HUES48 (cell line): Measurements from ENCODE around the gene DDR2.
"Not testable (repeated sequence)": the region's sequence is repeated elsewhere in the genome, so short reads cannot be mapped to it uniquely, and the experiment has no call there.

Experiments
- H3K27ac ChIP-seq: one replicate; pipeline ENCODE4 v1.7.0; 2013; ENCODE audit warnings: low read depth, low read length, inconsistent platforms
- H3K27me3 ChIP-seq: 2 replicates; pipeline ENCODE4 v1.6.1; 2013; ENCODE audit warnings: mild to moderate bottlenecking, low read length; ENCODE audit not compliant: control insufficient read depth, insufficient read depth
- H3K36me3 ChIP-seq: 2 replicates; pipeline ENCODE4 v1.6.1; 2013; ENCODE audit warnings: low read length; ENCODE audit not compliant: control insufficient read depth, insufficient read depth
- H3K4me1 ChIP-seq: 2 replicates; pipeline ENCODE4 v1.6.1; 2013; ENCODE audit warnings: mild to moderate bottlenecking, low read length; ENCODE audit not compliant: control insufficient read depth, insufficient read depth
- H3K4me3 ChIP-seq: 2 replicates; pipeline ENCODE4 v1.5.1; 2013; ENCODE audit warnings: mild to moderate bottlenecking, low read depth, low read length
- H3K9ac ChIP-seq: 2 replicates; pipeline ENCODE4 v1.6.1; 2013; ENCODE audit warnings: mild to moderate bottlenecking, low read depth, low read length, moderate library complexity
- H3K9me3 ChIP-seq: 2 replicates; pipeline ENCODE4 v1.6.1; 2013; ENCODE audit warnings: low read length; ENCODE audit not compliant: control insufficient read depth, insufficient read depth

DDR2 gene

GRCh38 chr1:162782671-162783070, 150.4 kb downstream of the DDR2 start:
- Histone ChIP-seq H3K27me3 (no peaks in the 10 kb centered on the region), H3K27ac (no peak overlapping the region), H3K4me3 (no peak overlapping the region), H3K4me1 (no peaks in the 10 kb centered on the region), H3K36me3 (no peaks in the 10 kb centered on the region), H3K9me3 (no peaks in the 10 kb centered on the region), H3K9ac (no peak overlapping the region)

DNA sequence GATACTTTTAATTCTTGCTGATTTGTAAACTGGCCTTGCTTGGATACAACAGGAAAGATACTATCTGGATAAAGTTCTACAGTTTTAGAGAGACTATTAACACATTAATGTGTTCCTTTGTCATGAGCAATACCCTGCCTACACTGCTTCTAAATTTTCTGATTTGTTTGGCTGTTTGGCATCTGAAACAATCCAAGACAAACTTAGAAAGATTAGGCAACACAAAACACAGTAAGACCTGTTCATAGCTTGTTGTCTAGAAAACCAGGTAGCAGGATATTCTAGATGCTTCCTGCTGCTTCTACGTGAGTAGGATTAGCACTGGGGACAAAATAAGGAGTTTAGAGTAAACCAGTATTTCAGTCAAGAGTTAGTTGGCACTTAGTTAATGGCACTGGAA, 152.7 kb downstream of the DDR2 start:
- not testable (repeated sequence) for H3K27ac ChIP-seq, H3K9ac ChIP-seq, H3K9me3 ChIP-seq, H3K27me3 ChIP-seq, H3K36me3 ChIP-seq, H3K4me3 ChIP-seq, H3K4me1 ChIP-seq

- H3K9me3 ChIP-seq, H3K36me3 ChIP-seq, H3K27me3 ChIP-seq, H3K4me1 ChIP-seq, H3K9ac ChIP-seq, H3K4me3 ChIP-seq, H3K27ac ChIP-seq: not testable (repeated sequence)
Observed at GRCh38 chr1:162788783-162789182, 156.5 kb downstream of the DDR2 start.

- Histone ChIP-seq H3K27ac (peak within 1 kb of the TSS; percentile 71), H3K4me3 (peak within 1 kb of the TSS; percentile 64), H3K36me3 (peaks cover 12% of the 10 kb centered on the region)
- H3K4me1 ChIP-seq, H3K27me3 ChIP-seq, H3K9me3 ChIP-seq, H3K9ac ChIP-seq: not testable (repeated sequence)
Observed at GRCh38 chr1:162790303-162790984, 158.2 kb downstream of the DDR2 start, which contains the start of gene HSD17B7. HSD17B7 (plus strand) TSS chr1:162790702; CDS start chr1:162790801, 99 bp downstream.

DNA sequence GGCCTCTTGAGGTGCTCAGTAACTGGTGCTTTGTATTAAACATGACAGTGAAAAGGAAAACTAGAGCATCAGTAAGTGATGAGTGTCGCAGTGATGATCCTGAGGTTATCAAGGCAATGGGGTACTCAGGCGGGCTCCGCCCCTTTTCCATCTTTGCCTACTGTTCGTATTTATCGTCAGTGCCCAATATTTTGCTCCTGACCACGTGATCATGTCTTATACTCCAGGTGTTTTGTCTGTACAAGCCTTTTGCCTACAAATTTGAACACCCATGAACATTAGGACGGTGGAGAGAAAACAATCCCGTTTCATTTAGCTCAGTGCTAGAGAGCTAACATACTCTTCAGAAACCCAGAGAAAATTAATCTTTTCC, 158.7 kb downstream of the DDR2 start:
- not testable (repeated sequence) for H3K27me3 ChIP-seq, H3K9me3 ChIP-seq, H3K4me1 ChIP-seq, H3K9ac ChIP-seq
- peaks cover 12% of the 10 kb centered on the region for H3K36me3 ChIP-seq
- H3K4me3 ChIP-seq: peak overlapping the region; percentile 64
- peak overlapping the region; percentile 71 for H3K27ac ChIP-seq

- not testable (repeated sequence) for H3K9ac ChIP-seq, H3K4me1 ChIP-seq, H3K27me3 ChIP-seq, H3K9me3 ChIP-seq, H3K4me3 ChIP-seq, H3K27ac ChIP-seq
- H3K36me3 ChIP-seq: peaks cover 20% of the 10 kb centered on the region
Observed at GRCh38 chr1:162794284-162794683, 162.0 kb downstream of the DDR2 start.

DNA sequence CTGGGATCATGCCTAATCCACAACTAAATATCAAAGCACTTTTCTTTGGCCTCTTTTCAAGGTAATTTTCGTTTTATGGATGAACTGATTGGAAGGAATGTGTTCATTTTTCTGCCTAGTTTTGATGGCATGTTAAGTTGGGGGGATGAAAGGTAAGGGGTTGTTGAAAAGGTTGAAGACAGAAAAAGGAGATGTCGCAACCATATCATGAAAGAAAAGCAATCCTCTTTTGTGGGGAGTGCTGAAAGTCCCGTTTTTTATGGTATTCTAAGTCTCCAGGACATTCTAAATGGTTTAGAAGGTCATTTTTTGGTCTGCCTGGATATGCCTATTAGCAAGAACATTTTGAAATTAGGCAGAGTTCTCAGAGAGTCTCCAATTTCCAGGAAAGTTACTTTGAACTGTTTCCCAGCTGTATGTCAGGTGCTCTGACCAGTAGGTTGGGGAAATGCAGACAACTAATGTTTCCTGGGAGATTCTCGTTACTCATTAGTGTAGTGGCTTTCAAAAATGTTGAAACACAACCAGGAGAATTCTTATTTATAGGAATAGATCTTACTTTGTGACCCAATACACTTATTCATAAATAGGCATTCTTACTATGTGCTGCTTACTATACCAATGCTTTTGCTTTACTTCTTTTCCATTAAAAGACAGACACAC, 164.5 kb downstream of the DDR2 start:
- H3K4me3 ChIP-seq, H3K4me1 ChIP-seq, H3K9ac ChIP-seq, H3K27ac ChIP-seq, H3K9me3 ChIP-seq, H3K27me3 ChIP-seq: not testable (repeated sequence)
- H3K36me3 ChIP-seq: peaks cover 39% of the 10 kb centered on the region

GRCh38 chr1:162799995-162800830, 167.9 kb downstream of the DDR2 start:
- not testable (repeated sequence) for H3K9ac ChIP-seq, H3K4me1 ChIP-seq, H3K4me3 ChIP-seq, H3K27ac ChIP-seq, H3K27me3 ChIP-seq, H3K9me3 ChIP-seq
- H3K36me3 ChIP-seq: peaks cover 40% of the 10 kb centered on the region

DNA sequence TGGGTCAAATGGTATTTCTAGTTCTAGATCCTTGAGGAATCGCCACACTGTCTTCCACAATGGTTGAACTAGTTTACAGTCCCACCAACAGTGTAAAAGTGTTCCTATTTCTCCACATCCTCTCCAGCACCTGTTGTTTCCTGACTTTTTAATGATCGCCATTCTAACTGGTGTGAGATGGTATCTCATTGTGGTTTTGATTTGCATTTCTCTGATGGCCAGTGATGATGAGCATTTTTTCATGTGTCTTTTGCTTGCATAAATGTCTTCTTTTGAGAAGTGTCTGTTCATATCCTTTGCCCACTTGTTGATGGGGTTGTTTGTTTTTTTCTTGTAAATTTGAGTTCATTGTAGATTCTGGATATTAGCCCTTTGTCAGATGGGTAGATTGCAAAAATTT, 175.2 kb downstream of the DDR2 start:
- H3K9me3 ChIP-seq: not testable (repeated sequence)

GRCh38 chr1:162812357-162812756, 180.1 kb downstream of the DDR2 start:
- H3K4me3 ChIP-seq, H3K36me3 ChIP-seq, H3K27ac ChIP-seq, H3K4me1 ChIP-seq, H3K9ac ChIP-seq, H3K27me3 ChIP-seq, H3K9me3 ChIP-seq: not testable (repeated sequence)

More for the DNA sequence above, 175.2 kb downstream of the DDR2 start:
- H3K4me3 ChIP-seq, H3K4me1 ChIP-seq, H3K27ac ChIP-seq, H3K9ac ChIP-seq, H3K27me3 ChIP-seq: not testable (repeated sequence)
- peaks cover 21% of the 10 kb centered on the region for H3K36me3 ChIP-seq

DNA sequence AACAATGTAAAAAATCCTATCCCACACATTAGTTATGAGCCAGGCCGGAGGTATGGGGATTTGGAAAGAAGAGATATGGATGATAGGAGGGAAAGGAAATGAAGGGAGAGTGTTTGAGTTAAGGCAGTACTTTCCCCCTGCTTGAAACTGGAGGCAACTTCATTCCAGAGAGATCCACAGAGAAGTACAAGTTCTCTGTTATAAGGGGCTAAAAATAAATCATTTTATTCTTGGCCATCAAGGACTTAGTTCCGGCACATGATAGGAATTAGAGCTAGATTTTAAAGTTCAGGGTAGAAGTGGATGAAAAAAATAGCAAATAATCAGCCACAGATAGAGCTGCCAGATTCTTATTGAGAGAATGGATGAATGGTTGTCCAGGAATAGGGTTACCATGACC, 185.9 kb downstream of the DDR2 start:
- H3K27me3 ChIP-seq, H3K9me3 ChIP-seq, H3K9ac ChIP-seq, H3K4me3 ChIP-seq, H3K4me1 ChIP-seq, H3K36me3 ChIP-seq, H3K27ac ChIP-seq: not testable (repeated sequence)
